ENCODE measurements around the gene SLC22A17. TPM values are rescaled to one million over a fixed set of nuclear protein-coding genes. Genes with fewer than 3 reads are reported as not detected.

SLC22A17 gene
- total and polyA plus RNA-seq, 2 of the 8 experiments (the other 6 are each of a cell fraction or from before 2014, with no cell fraction given): 43.0 to 49.0 TPM

DNA sequence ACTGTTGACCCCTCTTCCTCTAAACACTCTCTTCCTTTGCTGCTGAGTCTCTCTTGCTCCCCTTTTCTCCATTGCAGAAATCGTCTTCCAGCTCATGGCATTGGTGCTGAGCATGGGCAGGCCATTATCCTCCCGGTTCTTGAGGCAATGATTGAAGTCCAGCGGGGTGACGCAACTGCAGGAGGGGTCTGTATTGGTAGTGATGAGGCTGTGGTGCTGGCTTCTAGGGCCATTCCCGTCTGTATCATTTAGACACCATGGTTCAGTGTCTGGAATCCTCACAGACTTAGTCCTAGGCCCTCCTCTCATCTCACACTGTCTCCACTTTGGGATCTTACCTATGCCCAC is 720 bp upstream of the SLC22A17 start (continued):
- TF ChIP-seq BACH1 (IDR thresholded peaks at IDR 0.05; ENCODE audit: low read length): no peak

Data from H1 (cell line).